ENCODE measurements around the gene GPR25.
A peak's percentile ranks its signal among the peaks of the same experiment; 100 is the strongest.

GPR25 gene

GRCh38 chr1:200912737-200913407, 40.1 kb downstream of the GPR25 start:
- TF ChIP-seq MYC (IDR thresholded peaks at IDR 0.05; ENCODE audit: low read depth, low read length) (no peak), POLR2A (IDR thresholded peaks at IDR 0.05; ENCODE audit: extremely low read depth, insufficient read length) (no peak), MAX (IDR thresholded peaks at IDR 0.05; ENCODE audit: low read depth, low read length) (no peak)
- DNase-seq (ENCODE audit: low read depth): no peak

GRCh38 chr1:200916152-200916551, 43.4 kb downstream of the GPR25 start:
- H3K4me3 ChIP-seq (ENCODE audit: low read depth, low read length): no peak overlapping the region
- no peak for DNase-seq (ENCODE audit: low read depth)
- TF ChIP-seq MYC (IDR thresholded peaks at IDR 0.05; ENCODE audit: low read depth, low read length) (no peak), CTCF (IDR thresholded peaks at IDR 0.05; ENCODE audit: low read depth, low read length) (peak; percentile 15), POLR2A (IDR thresholded peaks at IDR 0.05; ENCODE audit: extremely low read depth, insufficient read length) (no peak), MAX (IDR thresholded peaks at IDR 0.05; ENCODE audit: low read depth, low read length) (no peak)

More at GRCh38 chr1:200912737-200913407, 40.1 kb downstream of the GPR25 start:
- H3K4me3 ChIP-seq (ENCODE audit: low read depth, low read length): no peak overlapping the region

- no peak for DNase-seq (ENCODE audit: low read depth)
- TF ChIP-seq MYC (IDR thresholded peaks at IDR 0.05; ENCODE audit: low read depth, low read length): no peak
- TF ChIP-seq CTCF (IDR thresholded peaks at IDR 0.05; ENCODE audit: low read depth, low read length): no peak
- TF ChIP-seq POLR2A (IDR thresholded peaks at IDR 0.05; ENCODE audit: extremely low read depth, insufficient read length): no peak
- TF ChIP-seq MAX (IDR thresholded peaks at IDR 0.05; ENCODE audit: low read depth, low read length): no peak
- H3K4me3 ChIP-seq (ENCODE audit: low read depth, low read length): no peak overlapping the region
Measured at GRCh38 chr1:200916681-200917080, 43.9 kb downstream of the GPR25 start.

- TF ChIP-seq MAX (IDR thresholded peaks at IDR 0.05; ENCODE audit: low read depth, low read length): no peak
- TF ChIP-seq POLR2A (IDR thresholded peaks at IDR 0.05; ENCODE audit: extremely low read depth, insufficient read length): no peak
- TF ChIP-seq CTCF (IDR thresholded peaks at IDR 0.05; ENCODE audit: low read depth, low read length): no peak
- TF ChIP-seq MYC (IDR thresholded peaks at IDR 0.05; ENCODE audit: low read depth, low read length): no peak
- DNase-seq (ENCODE audit: low read depth): no peak
- H3K4me3 ChIP-seq (ENCODE audit: low read depth, low read length): no peak overlapping the region
Measured at GRCh38 chr1:200917291-200917817, 44.6 kb downstream of the GPR25 start.

- no peak overlapping the region for H3K4me3 ChIP-seq (ENCODE audit: low read depth, low read length)
- TF ChIP-seq MAX (IDR thresholded peaks at IDR 0.05; ENCODE audit: low read depth, low read length): no peak
- TF ChIP-seq MYC (IDR thresholded peaks at IDR 0.05; ENCODE audit: low read depth, low read length): no peak
- TF ChIP-seq POLR2A (IDR thresholded peaks at IDR 0.05; ENCODE audit: extremely low read depth, insufficient read length): no peak
- TF ChIP-seq CTCF (IDR thresholded peaks at IDR 0.05; ENCODE audit: low read depth, low read length): no peak
- no peak for DNase-seq (ENCODE audit: low read depth)
Measured at GRCh38 chr1:200918006-200918405, 45.2 kb downstream of the GPR25 start.

- H3K4me3 ChIP-seq (ENCODE audit: low read depth, low read length): no peak overlapping the region
- DNase-seq (ENCODE audit: low read depth): no peak
- no peak for TF ChIP-seq MYC (IDR thresholded peaks at IDR 0.05; ENCODE audit: low read depth, low read length)
- no peak for TF ChIP-seq POLR2A (IDR thresholded peaks at IDR 0.05; ENCODE audit: extremely low read depth, insufficient read length)
Measured at GRCh38 chr1:200919386-200919785, 46.6 kb downstream of the GPR25 start.

Data from NB4 (cell line).